Measurements from ENCODE around the gene MARVELD2. TPM values are rescaled to one million over a fixed set of nuclear protein-coding genes. Genes with fewer than 3 reads are reported as not detected.

Gene MARVELD2
- total and polyA plus RNA-seq, 9 of the 15 experiments (the other 6 are each of a cell fraction or from before 2014, with no cell fraction given): 0.03 to 0.29 (median 0.06) TPM; not detected in 3

GRCh38 chr5:69368458-69369339 is 46.2 kb upstream of the MARVELD2 start (continued):
- TF ChIP-seq SMAD2 (IDR thresholded peaks at IDR 0.05; ENCODE audit: low read depth, low read length) (no peak), GABPB2 (CRISPR knock-in tag; conservative IDR thresholded peaks at IDR 0.05) (no peak), ZBTB26 (CRISPR knock-in tag; IDR thresholded peaks at IDR 0.05) (no peak), FOSL1 (tag; conservative IDR thresholded peaks at IDR 0.05) (peak; percentile 29), JUND (IDR thresholded peaks at IDR 0.05; ENCODE audit: borderline replicate concordance, low read depth, low read length) (no peak; the same call in 1 of the 2 replicates), JUND (tag; IDR thresholded peaks at IDR 0.05; ENCODE audit: borderline replicate concordance, low read depth, low read length) (0 out of 3 replicates have a peak, but pooled peaks have one; percentile 8), ZNF239 (CRISPR knock-in tag; IDR thresholded peaks at IDR 0.05) (no peak), NONO (IDR thresholded peaks at IDR 0.05; ENCODE audit: low read depth in 2 of 2, low read length in 1 of 2) (peak in 1 of 2 experiments; percentile 76; a peak in 1 of 4 replicates)

Data from K562 (cell line).